GM12878 (cell line): ENCODE data around the gene KCNK7.

Experiments used
- NR2C1 ChIP-seq: fragments of 450-650 bp; IDR thresholded peaks from 2 replicates; pipeline ENCODE4 v1.6.1; 2017; ENCODE audit warnings: antibody characterized with exemption, mild to moderate bottlenecking, moderate library complexity
- POLR2A ChIP-seq: IDR thresholded peaks from 2 replicates; pipeline ENCODE4 v1.6.1; 2011; ENCODE audit warnings: low read depth, mild to moderate bottlenecking, low read length
- POLR2AphosphoS5 ChIP-seq: IDR thresholded peaks from 2 replicates; pipeline ENCODE4 v1.6.1; 2011; ENCODE audit warnings: mild to moderate bottlenecking, low read length, inconsistent platforms
- TF ChIP-seq, protein P1 (sequence below), 3 experiments: IDR thresholded peaks in 2 of 3; conservative IDR thresholded peaks in 1 of 3; 2 replicates each; pipeline ENCODE4 v1.5.1; 2011; ENCODE audit warnings: low read depth in 3 of 3, low read length in 3 of 3, mild to moderate bottlenecking in 3 of 3, control low read depth in 2 of 3, moderate library complexity in 2 of 3, inconsistent platforms in 1 of 3, mixed read lengths in 1 of 3; ENCODE audit not compliant: control insufficient read depth in 2 of 3, insufficient read depth in 1 of 3; ENCODE audit errors: extremely low read depth in 1 of 3

DNA sequence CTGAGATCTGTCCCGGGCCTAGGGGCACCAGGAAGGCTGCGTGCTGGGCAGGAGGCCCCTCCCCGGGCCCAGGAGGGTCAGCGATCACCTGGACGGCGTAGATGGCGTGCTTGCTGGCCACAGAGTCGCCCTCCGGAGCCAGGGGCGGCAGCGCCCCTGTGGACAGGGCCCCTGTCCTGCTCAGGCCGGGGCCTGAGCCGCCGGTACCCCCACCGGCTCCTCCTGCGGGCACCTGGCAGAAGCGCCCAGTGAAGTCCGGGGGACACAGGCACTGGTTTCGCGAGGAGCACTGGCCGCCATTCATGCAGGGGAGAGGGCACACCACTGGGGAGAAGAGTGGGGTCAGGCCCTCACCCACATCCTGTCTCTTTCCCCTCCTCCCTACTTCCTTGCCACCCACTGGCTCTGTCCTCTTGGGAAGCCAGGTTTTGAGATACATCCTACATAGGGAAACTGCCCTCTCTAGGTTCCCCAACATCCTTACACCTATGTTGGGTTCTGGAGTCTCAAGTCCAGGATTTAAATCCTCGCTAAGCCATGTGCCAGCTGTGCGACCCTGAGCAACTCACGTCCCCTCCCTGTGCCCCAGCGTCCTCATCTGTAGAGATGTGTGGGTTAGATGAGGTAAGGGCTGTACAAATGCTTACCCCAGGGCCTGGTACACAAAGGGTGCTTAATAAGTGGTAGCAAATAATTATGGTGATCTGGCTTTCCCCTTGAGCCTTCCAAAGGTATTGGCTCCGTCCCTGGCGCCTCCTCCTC is 41.4 kb downstream of the KCNK7 start:
- TF ChIP-seq, protein P1, sequence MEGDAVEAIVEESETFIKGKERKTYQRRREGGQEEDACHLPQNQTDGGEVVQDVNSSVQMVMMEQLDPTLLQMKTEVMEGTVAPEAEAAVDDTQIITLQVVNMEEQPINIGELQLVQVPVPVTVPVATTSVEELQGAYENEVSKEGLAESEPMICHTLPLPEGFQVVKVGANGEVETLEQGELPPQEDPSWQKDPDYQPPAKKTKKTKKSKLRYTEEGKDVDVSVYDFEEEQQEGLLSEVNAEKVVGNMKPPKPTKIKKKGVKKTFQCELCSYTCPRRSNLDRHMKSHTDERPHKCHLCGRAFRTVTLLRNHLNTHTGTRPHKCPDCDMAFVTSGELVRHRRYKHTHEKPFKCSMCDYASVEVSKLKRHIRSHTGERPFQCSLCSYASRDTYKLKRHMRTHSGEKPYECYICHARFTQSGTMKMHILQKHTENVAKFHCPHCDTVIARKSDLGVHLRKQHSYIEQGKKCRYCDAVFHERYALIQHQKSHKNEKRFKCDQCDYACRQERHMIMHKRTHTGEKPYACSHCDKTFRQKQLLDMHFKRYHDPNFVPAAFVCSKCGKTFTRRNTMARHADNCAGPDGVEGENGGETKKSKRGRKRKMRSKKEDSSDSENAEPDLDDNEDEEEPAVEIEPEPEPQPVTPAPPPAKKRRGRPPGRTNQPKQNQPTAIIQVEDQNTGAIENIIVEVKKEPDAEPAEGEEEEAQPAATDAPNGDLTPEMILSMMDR (IDR thresholded peaks at IDR 0.05 in 2 of 3, conservative IDR thresholded peaks at IDR 0.05 in 1 of 3; ENCODE audit: control insufficient read depth in 2 of 3, extremely low read depth in 1 of 3, insufficient read depth in 1 of 3, low read depth in 3 of 3, low read length in 3 of 3) = no peak
- no peak for TF ChIP-seq POLR2AphosphoS5
- TF ChIP-seq NR2C1 = no peak
- TF ChIP-seq POLR2A = no peak
